ENCODE measurements around the gene BRF1. TPM values are rescaled to one million over a fixed set of nuclear protein-coding genes. Genes with fewer than 3 reads are reported as not detected.

The BRF1 gene
- total and polyA plus RNA-seq, 2 donors (not counting 1 experiment from before 2014, with no cell fraction given): 7.4 to 33.4 TPM

DNA sequence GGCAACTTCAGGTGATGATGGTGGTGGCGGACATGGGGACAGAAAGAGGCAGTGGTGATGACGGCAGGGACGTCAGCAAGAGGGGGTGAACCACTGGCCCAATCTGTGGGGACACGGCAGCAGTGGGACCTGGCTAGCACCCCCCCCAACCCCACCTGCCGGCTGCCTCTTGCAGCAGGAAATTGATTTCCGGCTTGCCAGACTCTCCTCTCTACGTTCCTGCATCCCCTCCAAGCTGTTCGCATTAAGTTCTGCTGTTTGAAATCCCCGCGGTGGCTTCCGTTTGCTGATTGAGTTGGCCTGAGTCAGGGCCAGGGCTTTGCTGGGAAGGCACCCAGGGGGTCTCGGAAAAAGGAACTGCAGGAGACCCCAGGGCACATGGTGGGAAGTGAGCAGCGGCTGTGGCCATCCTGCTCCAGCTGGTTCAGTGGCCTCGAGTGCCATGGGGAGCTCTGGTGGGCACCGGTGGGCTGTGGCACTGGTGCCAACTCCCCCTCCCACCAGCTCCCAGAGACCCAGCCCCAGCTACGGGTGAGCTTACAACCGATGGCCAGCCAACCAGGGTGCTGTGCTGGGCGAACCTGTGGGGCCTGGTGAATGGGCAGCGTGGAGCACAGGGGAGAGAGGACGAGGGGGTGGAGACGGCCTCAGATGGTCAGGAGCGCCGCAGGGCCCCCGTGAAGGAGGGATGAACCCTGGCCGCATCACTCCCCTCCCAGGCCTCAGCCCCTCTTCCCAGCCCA is 105.1 kb downstream of the BRF1 start:
- TF ChIP-seq CTCF (conservative IDR thresholded peaks at IDR 0.05 in 1 of 2, IDR thresholded peaks at IDR 0.05 in 1 of 2; ENCODE audit: low read depth in 1 of 2, low read length in 2 of 2): no peak
- no peak for TF ChIP-seq EZH2 (IDR thresholded peaks at IDR 0.05; ENCODE audit: low read length, missing control alignments)
- Histone ChIP-seq H3K9me3 (ENCODE audit: control insufficient read depth, insufficient read depth, low read depth, low read length) (no peaks in the 10 kb centered on the region), H3K27ac (ENCODE audit: insufficient read depth, low read length) (no peak overlapping the region), H3K27me3 (ENCODE audit: control insufficient read depth, insufficient read depth, low read length) (peaks cover 14% of the 10 kb centered on the region), H3K4me3 (replicated peaks in 1 of 4; ENCODE audit: control extremely low read depth in 1 of 4, insufficient read depth in 1 of 4, low read depth in 3 of 4, low read length in 4 of 4) (no peak overlapping the region), H2AFZ (ENCODE audit: low read length) (no peak overlapping the region), H3K4me2 (ENCODE audit: extremely low read depth, insufficient read depth, low read length) (no peak overlapping the region), H3K36me3 (ENCODE audit: control insufficient read depth, insufficient read depth, low read length) (no peaks in the 10 kb centered on the region), H3K79me2 (ENCODE audit: control insufficient read depth, insufficient read depth, low read length) (no peaks in the 10 kb centered on the region), H4K20me1 (ENCODE audit: control insufficient read depth, extremely low read depth, insufficient read depth, low read length) (no peaks in the 10 kb centered on the region), H3K9ac (ENCODE audit: insufficient read depth, low read length) (no peak overlapping the region), H3K4me1 (ENCODE audit: control insufficient read depth, extremely low read depth, insufficient read depth, low read length) (no peaks in the 10 kb centered on the region)
- DNase-seq (ENCODE audit: low read depth in 2 of 2): no peak

DNA sequence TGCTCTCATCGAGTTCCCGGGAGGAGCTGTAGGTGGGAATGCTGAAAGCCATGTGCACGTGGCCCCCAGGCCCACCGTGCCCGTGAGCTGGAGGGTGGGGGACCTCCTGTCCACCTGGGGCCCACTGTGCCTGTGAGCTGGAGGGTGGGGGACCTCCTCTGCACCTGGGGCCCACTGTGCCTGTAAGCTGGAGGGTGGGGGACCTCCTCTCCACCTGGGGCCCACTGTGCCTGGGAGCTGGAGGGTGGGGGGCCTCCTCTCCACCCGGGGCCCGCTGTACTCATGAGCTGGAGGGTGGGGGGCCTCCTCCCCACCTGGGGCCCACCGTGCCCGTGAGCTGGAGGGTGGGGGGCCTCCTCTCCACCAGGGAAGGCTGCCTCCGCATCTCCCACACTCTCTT is 105.8 kb downstream of the BRF1 start:
- peaks cover 14% of the 10 kb centered on the region for H3K27me3 ChIP-seq (ENCODE audit: control insufficient read depth, insufficient read depth, low read length)
- H2AFZ ChIP-seq (ENCODE audit: low read length): no peak overlapping the region
- no peak overlapping the region for H3K9ac ChIP-seq (ENCODE audit: insufficient read depth, low read length)
- H3K4me3 ChIP-seq (replicated peaks in 1 of 4; ENCODE audit: control extremely low read depth in 1 of 4, insufficient read depth in 1 of 4, low read depth in 3 of 4, low read length in 4 of 4): no peak overlapping the region
- H3K4me1 ChIP-seq (ENCODE audit: control insufficient read depth, extremely low read depth, insufficient read depth, low read length): no peaks in the 10 kb centered on the region
- H3K4me2 ChIP-seq (ENCODE audit: extremely low read depth, insufficient read depth, low read length): no peak overlapping the region
- TF ChIP-seq EZH2 (IDR thresholded peaks at IDR 0.05; ENCODE audit: low read length, missing control alignments) (no peak), CTCF (conservative IDR thresholded peaks at IDR 0.05 in 1 of 2, IDR thresholded peaks at IDR 0.05 in 1 of 2; ENCODE audit: low read depth in 1 of 2, low read length in 2 of 2) (no peak)
- no peak overlapping the region for H3K27ac ChIP-seq (ENCODE audit: insufficient read depth, low read length)
- no peaks in the 10 kb centered on the region for H3K79me2 ChIP-seq (ENCODE audit: control insufficient read depth, insufficient read depth, low read length)
- no peaks in the 10 kb centered on the region for H4K20me1 ChIP-seq (ENCODE audit: control insufficient read depth, extremely low read depth, insufficient read depth, low read length)
- no peaks in the 10 kb centered on the region for H3K36me3 ChIP-seq (ENCODE audit: control insufficient read depth, insufficient read depth, low read length)
- no peaks in the 10 kb centered on the region for H3K9me3 ChIP-seq (ENCODE audit: control insufficient read depth, insufficient read depth, low read depth, low read length)
- no peak for DNase-seq (ENCODE audit: low read depth in 2 of 2)

DNA sequence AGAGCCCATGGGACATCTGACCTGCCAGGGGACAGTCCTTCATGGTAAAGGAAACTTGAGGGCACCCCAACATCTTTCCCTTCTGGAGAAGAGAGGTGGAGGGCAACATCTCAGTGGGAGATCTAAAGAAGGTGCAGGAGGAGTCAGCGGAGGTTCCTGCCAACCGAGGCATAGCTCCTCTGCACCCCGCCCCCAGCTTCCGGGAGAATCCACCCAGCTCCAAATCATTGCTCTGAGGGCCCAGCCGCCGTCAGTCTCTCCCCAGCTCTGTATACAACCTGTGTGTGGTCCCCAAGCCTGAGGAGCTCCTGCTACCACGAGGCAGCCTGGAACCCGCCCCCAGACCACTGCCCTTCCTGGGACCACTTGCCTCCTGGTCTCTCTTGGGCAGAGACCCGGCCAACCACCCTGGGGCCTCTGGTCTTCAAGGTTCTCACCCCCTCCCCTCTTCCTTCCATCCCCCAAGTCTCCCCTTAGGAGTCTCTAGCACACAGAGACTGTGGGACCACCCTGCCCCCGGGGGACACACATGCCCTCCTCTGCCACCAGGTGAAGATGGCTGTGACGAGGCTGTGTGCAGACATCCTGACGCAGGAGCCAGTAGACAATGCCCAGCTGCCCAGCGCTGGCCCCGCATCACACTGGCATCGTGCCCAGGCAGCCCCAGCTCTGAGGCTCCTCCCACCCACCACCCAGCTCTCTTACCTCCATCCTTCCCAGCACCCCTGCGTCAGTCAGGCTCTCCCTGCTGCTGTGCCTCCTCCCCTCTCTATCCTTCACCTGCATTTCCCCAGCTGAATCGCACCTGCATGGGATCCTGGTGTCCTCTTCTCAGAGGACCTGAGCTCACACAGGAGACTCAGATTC is 106.7 kb downstream of the BRF1 start:
- no peaks in the 10 kb centered on the region for H4K20me1 ChIP-seq (ENCODE audit: control insufficient read depth, extremely low read depth, insufficient read depth, low read length)
- no peaks in the 10 kb centered on the region for H3K4me1 ChIP-seq (ENCODE audit: control insufficient read depth, extremely low read depth, insufficient read depth, low read length)
- TF ChIP-seq EZH2 (IDR thresholded peaks at IDR 0.05; ENCODE audit: low read length, missing control alignments) (no peak), CTCF (conservative IDR thresholded peaks at IDR 0.05 in 1 of 2, IDR thresholded peaks at IDR 0.05 in 1 of 2; ENCODE audit: low read depth in 1 of 2, low read length in 2 of 2) (no peak)
- no peak overlapping the region for H3K9ac ChIP-seq (ENCODE audit: insufficient read depth, low read length)
- no peak overlapping the region for H3K27ac ChIP-seq (ENCODE audit: insufficient read depth, low read length)
- H3K9me3 ChIP-seq (ENCODE audit: control insufficient read depth, insufficient read depth, low read depth, low read length): no peaks in the 10 kb centered on the region
- no peak overlapping the region for H2AFZ ChIP-seq (ENCODE audit: low read length)
- no peak overlapping the region for H3K4me3 ChIP-seq (replicated peaks in 1 of 4; ENCODE audit: control extremely low read depth in 1 of 4, insufficient read depth in 1 of 4, low read depth in 3 of 4, low read length in 4 of 4)
- H3K27me3 ChIP-seq (ENCODE audit: control insufficient read depth, insufficient read depth, low read length): peaks cover 14% of the 10 kb centered on the region
- H3K79me2 ChIP-seq (ENCODE audit: control insufficient read depth, insufficient read depth, low read length): no peaks in the 10 kb centered on the region
- no peak overlapping the region for H3K4me2 ChIP-seq (ENCODE audit: extremely low read depth, insufficient read depth, low read length)
- no peaks in the 10 kb centered on the region for H3K36me3 ChIP-seq (ENCODE audit: control insufficient read depth, insufficient read depth, low read length)
- no peak for DNase-seq (ENCODE audit: low read depth in 2 of 2)

Data from fibroblast of lung (primary cell).